Measurements from ENCODE around the gene TMEM63C.

The TMEM63C gene

GRCh38 chr14:77281852-77282410 is 100.3 kb downstream of the TMEM63C start:
- no peak for DNase-seq

- no peak for DNase-seq
Observed at GRCh38 chr14:77284066-77284465, 102.5 kb downstream of the TMEM63C start.

- DNase-seq: no peak
Observed at GRCh38 chr14:77284466-77284865, 102.9 kb downstream of the TMEM63C start.

GRCh38 chr14:77286576-77286975 is 105.0 kb downstream of the TMEM63C start:
- DNase-seq: no peak

- no peak for DNase-seq
Observed at GRCh38 chr14:77290705-77291104, 109.1 kb downstream of the TMEM63C start.

GRCh38 chr14:77296155-77296554 is 114.6 kb downstream of the TMEM63C start:
- DNase-seq: no peak

- no peak for DNase-seq
Observed at GRCh38 chr14:77296906-77297305, 115.3 kb downstream of the TMEM63C start.

GRCh38 chr14:77299771-77300170 is 118.2 kb downstream of the TMEM63C start:
- no peak for DNase-seq

- DNase-seq: peak; percentile 52
Observed at GRCh38 chr14:77301103-77301502, 119.5 kb downstream of the TMEM63C start.

GRCh38 chr14:77302926-77303325 is 121.3 kb downstream of the TMEM63C start:
- no peak for DNase-seq

- DNase-seq: no peak
Observed at GRCh38 chr14:77303417-77304156, 122.0 kb downstream of the TMEM63C start.

- DNase-seq: no peak
Observed at GRCh38 chr14:77305696-77306095, 124.1 kb downstream of the TMEM63C start.

GRCh38 chr14:77306416-77306815 is 124.8 kb downstream of the TMEM63C start:
- no peak for DNase-seq

GRCh38 chr14:77306851-77307496 is 125.4 kb downstream of the TMEM63C start:
- no peak for DNase-seq

Measured in CD4-positive, alpha-beta T cell treated with Interleukin-17A for 1 hour (primary cell).